Ascending aorta (tissue), 2 donors: ENCODE data around the gene SMOC1. TPM values are rescaled to one million over a fixed set of nuclear protein-coding genes. Genes with fewer than 3 reads are reported as not detected.

Source experiments
- DNase-seq, 2 donors: peaks; one replicate each; pipeline ENCODE4 v3.0.0-alpha.2; 2019; ENCODE audit warnings: low spot score in 2 of 2
- H3K27ac ChIP-seq, 2 donors: fragments of 200-600 bp; sonication (generic); one replicate each; pipeline ENCODE4 v1.5.1; 2016 to 2017; ENCODE audit warnings: mild to moderate bottlenecking in 1 of 2
- H3K27me3 ChIP-seq: fragments of 200-600 bp; sonication (generic); one replicate; pipeline ENCODE4 v1.5.1; 2017
- H3K36me3 ChIP-seq, 2 donors: fragments of 200-600 bp; sonication (generic); one replicate each; pipeline ENCODE4 v1.5.1; 2016
- H3K4me1 ChIP-seq, 2 donors: fragments of 200-600 bp; sonication (generic); one replicate each; pipeline ENCODE4 v1.5.1; 2016 to 2017; ENCODE audit warnings: mild to moderate bottlenecking in 1 of 2
- H3K4me3 ChIP-seq, 2 donors: fragments of 200-600 bp; sonication (generic); one replicate each; pipeline ENCODE4 v1.5.1; 2016 to 2017; ENCODE audit warnings: mild to moderate bottlenecking in 1 of 2
- H3K9me3 ChIP-seq, 2 donors: fragments of 200-600 bp; sonication (generic); one replicate each; pipeline ENCODE4 v1.5.1; 2016
- intact Hi-C: fragments of 100-400 bp; cut with DNase I; formaldehyde crosslinking; loops from one replicate; pipeline ENCODE4 v1.15.1; 2023
- total RNA-seq: library from RNA; depleted of rRNA; stranded (reverse); fragments of >200 nt; gene quantifications from one replicate; pipeline ENCODE4 v1.1.0, GENCODE V29; 2016
- TF ChIP-seq, protein P1 (sequence below), 3 experiments: fragments of 200-600 bp in 2 of 3; fragments of 450-650 bp in 1 of 3; sonication (generic) in 2 of 3; IDR thresholded peaks; one replicate each; pipeline ENCODE4 v1.5.1; 2016 to 2019; ENCODE audit warnings: antibody characterized with exemption in 3 of 3, mild to moderate bottlenecking in 1 of 3, moderate library complexity in 1 of 3

SMOC1 gene
- total RNA-seq, 1 donor from 2014 or later, result 16.6 TPM

GRCh38 chr14:69924201-69924600, 45.0 kb downstream of the SMOC1 start:
- no peaks in the 10 kb centered on the region for H3K36me3 ChIP-seq
- no peaks in the 10 kb centered on the region for H3K4me1 ChIP-seq
- intact Hi-C loops, result no loop called here
- TF ChIP-seq, protein P1, sequence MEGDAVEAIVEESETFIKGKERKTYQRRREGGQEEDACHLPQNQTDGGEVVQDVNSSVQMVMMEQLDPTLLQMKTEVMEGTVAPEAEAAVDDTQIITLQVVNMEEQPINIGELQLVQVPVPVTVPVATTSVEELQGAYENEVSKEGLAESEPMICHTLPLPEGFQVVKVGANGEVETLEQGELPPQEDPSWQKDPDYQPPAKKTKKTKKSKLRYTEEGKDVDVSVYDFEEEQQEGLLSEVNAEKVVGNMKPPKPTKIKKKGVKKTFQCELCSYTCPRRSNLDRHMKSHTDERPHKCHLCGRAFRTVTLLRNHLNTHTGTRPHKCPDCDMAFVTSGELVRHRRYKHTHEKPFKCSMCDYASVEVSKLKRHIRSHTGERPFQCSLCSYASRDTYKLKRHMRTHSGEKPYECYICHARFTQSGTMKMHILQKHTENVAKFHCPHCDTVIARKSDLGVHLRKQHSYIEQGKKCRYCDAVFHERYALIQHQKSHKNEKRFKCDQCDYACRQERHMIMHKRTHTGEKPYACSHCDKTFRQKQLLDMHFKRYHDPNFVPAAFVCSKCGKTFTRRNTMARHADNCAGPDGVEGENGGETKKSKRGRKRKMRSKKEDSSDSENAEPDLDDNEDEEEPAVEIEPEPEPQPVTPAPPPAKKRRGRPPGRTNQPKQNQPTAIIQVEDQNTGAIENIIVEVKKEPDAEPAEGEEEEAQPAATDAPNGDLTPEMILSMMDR (IDR thresholded peaks at IDR 0.05), result no peak
- H3K27me3 ChIP-seq, result no peaks in the 10 kb centered on the region
- H3K4me3 ChIP-seq, result no peak overlapping the region
- DNase-seq, result no peak
- no peaks in the 10 kb centered on the region for H3K9me3 ChIP-seq
- no peak overlapping the region for H3K27ac ChIP-seq

- Histone ChIP-seq H3K4me3 (no peak overlapping the region), H3K36me3 (no peaks in the 10 kb centered on the region), H3K4me1 (no peaks in the 10 kb centered on the region), H3K9me3 (no peaks in the 10 kb centered on the region), H3K27ac (no peak overlapping the region), H3K27me3 (no peaks in the 10 kb centered on the region)
- DNase-seq, result no peak
- TF ChIP-seq, protein P1 (IDR thresholded peaks at IDR 0.05), result no peak
- intact Hi-C loops, result no loop called here
Measured at GRCh38 chr14:69928111-69928523, 48.9 kb downstream of the SMOC1 start.

DNA sequence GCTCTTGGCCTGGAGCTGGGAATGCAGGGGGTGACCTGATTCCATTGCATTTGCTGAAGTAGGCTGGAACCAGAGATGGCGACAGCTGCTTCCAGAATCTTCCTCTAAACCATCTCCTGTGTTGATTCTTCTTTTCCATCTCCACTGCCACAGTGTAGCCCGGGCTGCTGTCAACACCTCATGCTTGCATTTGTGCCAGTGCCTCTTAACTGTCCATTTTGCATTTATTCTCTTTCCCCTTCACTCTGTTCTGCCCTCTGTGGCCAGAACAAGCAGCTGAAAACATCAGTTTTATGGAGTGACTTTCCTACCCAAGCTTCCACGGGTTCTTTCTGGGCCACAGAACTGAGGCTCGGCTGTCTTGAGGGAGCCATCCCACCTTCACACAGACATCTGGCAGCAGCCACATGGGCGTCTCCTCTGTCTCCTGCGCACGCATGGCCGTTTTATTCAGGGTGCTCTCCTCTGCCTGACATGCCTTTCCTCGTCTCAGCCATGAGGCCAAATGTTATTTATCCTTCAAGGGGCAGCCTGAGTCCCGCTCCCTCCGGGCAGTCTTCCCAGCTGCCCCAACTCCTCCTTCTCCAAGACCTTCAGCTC, 51.7 kb downstream of the SMOC1 start:
- H3K27ac ChIP-seq, result no peak overlapping the region

GRCh38 chr14:69931960-69932359, 52.7 kb downstream of the SMOC1 start:
- no peaks in the 10 kb centered on the region for H3K27me3 ChIP-seq
- intact Hi-C loops, result no loop called here

More for the DNA sequence above, 51.7 kb downstream of the SMOC1 start:
- TF ChIP-seq, protein P1 (IDR thresholded peaks at IDR 0.05), result no peak
- no peak for DNase-seq
- no peaks in the 10 kb centered on the region for H3K27me3 ChIP-seq
- no peak overlapping the region for H3K4me3 ChIP-seq
- intact Hi-C loops, result no loop called here
- no peaks in the 10 kb centered on the region for H3K36me3 ChIP-seq
- no peaks in the 10 kb centered on the region for H3K9me3 ChIP-seq
- H3K4me1 ChIP-seq, result no peaks in the 10 kb centered on the region

GRCh38 chr14:69932391-69932790, 53.2 kb downstream of the SMOC1 start:
- Histone ChIP-seq H3K9me3 (no peaks in the 10 kb centered on the region), H3K4me3 (no peak overlapping the region), H3K4me1 (no peaks in the 10 kb centered on the region), H3K36me3 (no peaks in the 10 kb centered on the region), H3K27ac (no peak overlapping the region), H3K27me3 (no peaks in the 10 kb centered on the region)
- intact Hi-C loops, result no loop called here
- TF ChIP-seq, protein P1 (IDR thresholded peaks at IDR 0.05), result no peak
- DNase-seq, result no peak

More at GRCh38 chr14:69931960-69932359, 52.7 kb downstream of the SMOC1 start:
- Histone ChIP-seq H3K4me1 (no peaks in the 10 kb centered on the region), H3K36me3 (no peaks in the 10 kb centered on the region), H3K27ac (no peak overlapping the region), H3K4me3 (no peak overlapping the region), H3K9me3 (no peaks in the 10 kb centered on the region)
- no peak for DNase-seq
- TF ChIP-seq, protein P1 (IDR thresholded peaks at IDR 0.05), result no peak
